Activated naive CD4-positive, alpha-beta T cell treated with anti-CD3 and anti-CD28 coated beads for 36 hours (primary cell): ENCODE measurements around the gene ZNF433. TPM values are rescaled to one million over a fixed set of nuclear protein-coding genes. Genes with fewer than 3 reads are reported as not detected.
"Not testable (repeated sequence)": the region's sequence is repeated elsewhere in the genome, so short reads cannot be mapped to it uniquely, and the experiment has no call there.

Experiments
- CTCF ChIA-PET: fragments of 350-600 bp; sonication (Branson Sonifier 250); formaldehyde crosslinking; loops from one replicate; lab custom pipeline; 2021; ENCODE audit warnings: antibody characterized with exemption; lab: Charles Lee
- DNase-seq: peaks from one replicate; pipeline ENCODE4 v3.0.0-alpha.2; 2020
- H3K27ac Mint-ChIP-seq: one replicate; pipeline ENCODE4 v1.8.0; 2021; ENCODE audit warnings: mild to moderate bottlenecking, mixed read lengths
- H3K27me3 Mint-ChIP-seq: one replicate; pipeline ENCODE4 v1.8.0; 2021; ENCODE audit warnings: low read depth, mixed read lengths
- H3K36me3 Mint-ChIP-seq: one replicate; pipeline ENCODE4 v1.8.0; 2021; ENCODE audit warnings: low read depth, mixed read lengths
- H3K4me1 Mint-ChIP-seq: one replicate; pipeline ENCODE4 v1.8.0; 2021; ENCODE audit warnings: low read depth, mixed read lengths
- H3K4me3 Mint-ChIP-seq: one replicate; pipeline ENCODE4 v1.8.0; 2021; ENCODE audit warnings: mild to moderate bottlenecking, moderate library complexity, mixed read lengths
- H3K9me3 Mint-ChIP-seq: one replicate; pipeline ENCODE4 v1.8.0; 2021; ENCODE audit warnings: mixed read lengths
- intact Hi-C: fragments of 100-400 bp; cut with micrococcal nuclease; formaldehyde crosslinking; loops from one replicate; pipeline ENCODE4 v1.15.1; 2023
- total RNA-seq, 2 experiments: library from RNA; stranded (reverse); gene quantifications; one replicate each; pipeline ENCODE4 v1.2.3, GENCODE V29; 2021

The ZNF433 gene
- total RNA-seq, 2 experiments from 2014 or later = 0.52 TPM

- CTCF ChIA-PET = no interaction called here
- intact Hi-C loops = no loop called here
These were observed 8.4 kb upstream of the ZNF433 start for GRCh38 chr19:12043752-12044422.

GRCh38 chr19:12042893-12043292, 7.4 kb upstream of the ZNF433 start:
- Mint-ChIP-seq H3K4me1 (no peaks in the 10 kb centered on the region), H3K36me3 (peaks cover 28% of the 10 kb centered on the region), H3K4me3 (no peak overlapping the region), H3K27me3 (no peaks in the 10 kb centered on the region), H3K27ac (no peak overlapping the region), H3K9me3 (peaks cover 37% of the 10 kb centered on the region)
- CTCF ChIA-PET = interaction anchor here (0.6 kb wide), 2 partner anchors 17 to 122 kb away, joined by 3 read pairs; no protein-coding TSS in a partner anchor
- intact Hi-C loops = no loop called here
- DNase-seq = no peak

More at GRCh38 chr19:12043752-12044422, 8.4 kb upstream of the ZNF433 start:
- no peak for DNase-seq
- Mint-ChIP-seq H3K4me1 (no peaks in the 10 kb centered on the region), H3K27me3 (no peaks in the 10 kb centered on the region), H3K36me3 (peaks cover 27% of the 10 kb centered on the region), H3K4me3 (no peak overlapping the region), H3K27ac (no peak overlapping the region), H3K9me3 (peaks cover 37% of the 10 kb centered on the region)

DNA sequence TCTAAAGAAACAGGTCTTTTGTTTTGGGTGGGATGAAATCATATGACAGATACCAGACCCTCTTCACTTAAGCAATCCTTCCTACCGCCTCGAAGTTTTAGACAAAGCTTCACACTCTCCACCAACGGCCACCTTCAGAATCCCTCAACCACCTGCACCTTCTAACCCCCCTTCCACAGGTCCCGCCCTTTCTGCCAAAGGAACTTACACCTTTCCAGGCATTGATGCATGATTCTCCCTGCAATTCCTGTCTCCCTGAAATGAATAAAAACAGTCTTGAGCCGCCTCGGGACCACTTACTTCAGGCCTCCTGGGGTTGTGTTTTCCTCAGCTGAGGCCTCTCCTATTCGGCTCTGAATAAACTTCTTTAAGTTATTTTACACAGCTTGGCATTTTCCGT, 859 bp downstream of the ZNF433 start:
- DNase-seq = no peak
- peaks cover 14% of the 10 kb centered on the region for H3K9me3 Mint-ChIP-seq
- H3K27me3 Mint-ChIP-seq = peaks cover 12% of the 10 kb centered on the region
- H3K36me3 Mint-ChIP-seq = peaks cover 12% of the 10 kb centered on the region
- H3K4me3 Mint-ChIP-seq = peak overlapping the region; percentile 52
- H3K4me1 Mint-ChIP-seq = peaks cover 10% of the 10 kb centered on the region
- CTCF ChIA-PET = interaction anchor here (1.4 kb wide), 1 partner anchor 45 kb away, joined by 3 read pairs; no protein-coding TSS in a partner anchor
- intact Hi-C loops = no loop called here
- H3K27ac Mint-ChIP-seq = peak overlapping the region; percentile 75

- Mint-ChIP-seq H3K27ac (no peak overlapping the region), H3K9me3 (peaks cover 14% of the 10 kb centered on the region), H3K4me1 (peaks cover 10% of the 10 kb centered on the region), H3K36me3 (peaks cover 12% of the 10 kb centered on the region), H3K27me3 (peaks cover 12% of the 10 kb centered on the region), H3K4me3 (peak overlapping the region; percentile 52)
- intact Hi-C loops = no loop called here
- CTCF ChIA-PET = interaction anchor here (1.4 kb wide), 1 partner anchor 45 kb away, joined by 3 read pairs; no protein-coding TSS in a partner anchor
- DNase-seq = no peak
These were observed 1.3 kb downstream of the ZNF433 start for GRCh38 chr19:12034198-12034597.

GRCh38 chr19:12015753-12016116, 19.7 kb downstream of the ZNF433 start:
- Mint-ChIP-seq H3K36me3 (peaks cover 70% of the 10 kb centered on the region), H3K9me3 (peaks cover 49% of the 10 kb centered on the region), H3K4me3 (no peak overlapping the region), H3K27ac (no peak overlapping the region), H3K4me1 (no peaks in the 10 kb centered on the region), H3K27me3 (no peaks in the 10 kb centered on the region)
- intact Hi-C loops = no loop called here
- no peak for DNase-seq
- CTCF ChIA-PET = no interaction called here

- no peak overlapping the region for H3K4me3 Mint-ChIP-seq
- no peaks in the 10 kb centered on the region for H3K4me1 Mint-ChIP-seq
- peaks cover 49% of the 10 kb centered on the region for H3K9me3 Mint-ChIP-seq
- H3K27ac Mint-ChIP-seq = no peak overlapping the region
- intact Hi-C loops = no loop called here
- H3K27me3 Mint-ChIP-seq = no peaks in the 10 kb centered on the region
- CTCF ChIA-PET = interaction anchor here (0.7 kb wide), 1 partner anchor 149 kb away, joined by 3 read pairs; no protein-coding TSS in a partner anchor
- DNase-seq = no peak
- peaks cover 72% of the 10 kb centered on the region for H3K36me3 Mint-ChIP-seq
These were observed 20.3 kb downstream of the ZNF433 start for GRCh38 chr19:12015015-12015752.

GRCh38 chr19:12000152-12000981, 35.1 kb downstream of the ZNF433 start:
- CTCF ChIA-PET = interaction anchor here (0.7 to 3.1 kb wide), 2 partner anchors 11 to 116 kb away, joined by 3 to 17 read pairs; no protein-coding TSS in a partner anchor
- Mint-ChIP-seq H3K36me3 (peaks cover 49% of the 10 kb centered on the region), H3K27ac (peak overlapping the region; percentile 78), H3K9me3 (no peaks in the 10 kb centered on the region), H3K4me3 (no peak overlapping the region), H3K4me1 (peaks cover 19% of the 10 kb centered on the region), H3K27me3 (no peaks in the 10 kb centered on the region)
- intact Hi-C loops = loop anchor here (1.0 to 5.0 kb wide), 6 partner anchors 12 to 112 kb away; partner anchors contain the start of gene ZNF878
- peak; percentile 70 for DNase-seq

GRCh38 chr19:11995174-11995573, 40.3 kb downstream of the ZNF433 start:
- H3K27me3 Mint-ChIP-seq = no peaks in the 10 kb centered on the region
- no peak overlapping the region for H3K27ac Mint-ChIP-seq
- peaks cover 33% of the 10 kb centered on the region for H3K4me1 Mint-ChIP-seq
- intact Hi-C loops = no loop called here
- H3K4me3 Mint-ChIP-seq = no peak overlapping the region
- no peak for DNase-seq
- CTCF ChIA-PET = interaction anchor here (1.0 to 2.0 kb wide), 2 partner anchors 115 to 198 kb away, joined by 4 to 6 read pairs; partner anchors contain the start of gene ZNF491
- no peaks in the 10 kb centered on the region for H3K9me3 Mint-ChIP-seq
- peaks cover 28% of the 10 kb centered on the region for H3K36me3 Mint-ChIP-seq

- H3K9me3 Mint-ChIP-seq, H3K27ac Mint-ChIP-seq, intact Hi-C loops, H3K27me3 Mint-ChIP-seq, H3K4me3 Mint-ChIP-seq: not testable (repeated sequence)
- H3K4me1 Mint-ChIP-seq = peaks cover 32% of the 10 kb centered on the region
- peak; percentile 20 for DNase-seq
- CTCF ChIA-PET = interaction anchor here (2.9 to 8.3 kb wide), 3 partner anchors 28 to 69 kb away, joined by 13 to 70 read pairs (median 45); partner anchors contain the start of genes ZNF700 and ZNF763
- peaks cover 10% of the 10 kb centered on the region for H3K36me3 Mint-ChIP-seq
These were observed 43.6 kb downstream of the ZNF433 start for GRCh38 chr19:11991921-11992320.

DNA sequence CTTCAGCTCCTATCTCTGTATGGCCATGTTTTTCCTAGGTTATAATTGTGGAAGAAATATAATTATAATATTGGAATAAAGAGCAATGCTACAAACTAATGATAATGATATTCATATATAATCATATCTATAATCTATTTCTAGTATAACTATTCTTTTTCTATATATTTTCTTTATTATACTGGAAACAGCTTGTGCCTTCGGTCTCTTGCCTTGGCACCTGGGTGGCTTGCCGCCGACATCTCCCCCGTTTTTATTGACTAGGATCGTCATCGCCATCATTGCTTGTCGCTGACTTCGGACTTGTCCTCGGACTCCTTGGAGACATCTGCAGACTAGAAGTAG, 46.4 kb downstream of the ZNF433 start:
- Mint-ChIP-seq H3K36me3 (peaks cover 2% of the 10 kb centered on the region), H3K4me3 (peak overlapping the region; percentile 92), H3K9me3 (peaks cover 2% of the 10 kb centered on the region), H3K27ac (peak overlapping the region; percentile 92), H3K4me1 (peaks cover 25% of the 10 kb centered on the region), H3K27me3 (no peaks in the 10 kb centered on the region)
- intact Hi-C loops = loop anchor here (2.0 to 5.0 kb wide), 3 partner anchors 64 to 623 kb away; partner anchors contain the start of genes ZNF490, ZNF791 and ZNF878
- CTCF ChIA-PET = interaction anchor here (0.6 to 8.3 kb wide), 12 partner anchors 11 to 1629 kb away, joined by 3 to 70 read pairs (median 6); partner anchors contain the start of genes ZNF491, ZNF700 and ZNF763
- no peak for DNase-seq

- Mint-ChIP-seq H3K27ac (peak overlapping the region; percentile 92), H3K4me3 (peak overlapping the region; percentile 92), H3K4me1 (peaks cover 22% of the 10 kb centered on the region), H3K27me3 (no peaks in the 10 kb centered on the region), H3K9me3 (peaks cover 5% of the 10 kb centered on the region), H3K36me3 (peaks cover 2% of the 10 kb centered on the region)
- intact Hi-C loops = loop anchor here (1.0 to 5.0 kb wide), 8 partner anchors 13 to 625 kb away; partner anchors contain the start of genes ZNF490, ZNF491, ZNF791 and ZNF878
- CTCF ChIA-PET = interaction anchor here (0.6 to 8.3 kb wide), 13 partner anchors 13 to 509 kb away, joined by 3 to 70 read pairs (median 5); partner anchors contain the start of genes ZNF20, ZNF491, ZNF625 and ZNF700
- DNase-seq = peak; percentile 97
These were observed 47.8 kb downstream of the ZNF433 start for GRCh38 chr19:11987405-11988281.
